Testis (tissue), 3 donors: Measurements from ENCODE around the gene CLCN4. TPM values are rescaled to one million over a fixed set of nuclear protein-coding genes. Genes with fewer than 3 reads are reported as not detected.

Experiments used
- DNase-seq: peaks from one replicate; pipeline ENCODE4 v3.0.0-alpha.2; 2019
- H3K27ac ChIP-seq, 2 donors: fragments of 200-600 bp; sonication (generic); one replicate each; pipeline ENCODE4 v1.5.1; 2019
- H3K27me3 ChIP-seq: fragments of 200-600 bp; sonication (generic); one replicate; pipeline ENCODE4 v1.5.1; 2019
- H3K36me3 ChIP-seq: fragments of 200-600 bp; sonication (generic); one replicate; pipeline ENCODE4 v1.5.1; 2017; ENCODE audit warnings: low read depth; ENCODE audit errors: missing control alignments
- H3K4me1 ChIP-seq: fragments of 200-600 bp; sonication (generic); one replicate; pipeline ENCODE4 v1.5.1; 2019
- H3K4me3 ChIP-seq, 2 donors: fragments of 200-600 bp; sonication (generic); one replicate each; pipeline ENCODE4 v1.5.1; 2017 to 2019
- H3K9me3 ChIP-seq: fragments of 200-600 bp; sonication (generic); one replicate; pipeline ENCODE4 v1.5.1; 2017
- CTCF ChIP-seq, 3 experiments: fragments of 450-650 bp in 2 of 3; fragments of 200-600 bp in 1 of 3; sonication (generic) in 1 of 3; IDR thresholded peaks; one replicate each; pipeline ENCODE4 v1.5.1; 2016 to 2019; ENCODE audit warnings: antibody characterized with exemption in 3 of 3, mild to moderate bottlenecking in 2 of 3, moderate library complexity in 1 of 3
- POLR2A ChIP-seq: fragments of 450-650 bp; IDR thresholded peaks from one replicate; pipeline ENCODE4 v1.6.1; 2017; ENCODE audit warnings: antibody characterized with exemption, mild to moderate bottlenecking, moderate library complexity
- WGBS, 2 donors: methylation state at CpG; one replicate each; pipeline ENCODE4 v1.1.5; 2018; 5-methylcytosine and 5-hydroxymethylcytosine counted together
- intact Hi-C: fragments of 100-400 bp; cut with DNase I; formaldehyde crosslinking; loops from one replicate; pipeline ENCODE4 v1.15.1; 2023; ENCODE audit warnings: low total_unique reads
- polyA plus RNA-seq: library from polyadenylated mRNA; stranded (reverse); fragments of 350-450 nt; fragmentation: Illumina TruSeq; extraction: RNeasy Lipid Tissue Mini Kit (QIAGEN cat#74804); gene quantifications from one replicate; pipeline ENCODE4 v1.2.3, GENCODE V29; 2014; ENCODE audit warnings: low read depth, low replicate concordance; ENCODE audit not compliant: insufficient read depth
- total RNA-seq, 2 donors: library from RNA; depleted of rRNA; stranded (reverse); fragments of >200 nt; gene quantifications; one replicate each; pipeline ENCODE4 v1.2.3, GENCODE V29; 2016

Gene CLCN4
- total and polyA plus RNA-seq, 3 donors from 2014 or later = 5.1 to 11.6 (median 5.4) TPM

- H3K9me3 ChIP-seq = no peaks in the 10 kb centered on the region
- no peaks in the 10 kb centered on the region for H3K36me3 ChIP-seq
- H3K4me3 ChIP-seq = no peak overlapping the region
- H3K27me3 ChIP-seq = no peaks in the 10 kb centered on the region
- no peak for DNase-seq
- WGBS, 2 donors = 80 to 92% methylated on average over 9 to 20 of the region's 23 CpGs
- H3K27ac ChIP-seq = no peak overlapping the region
- no peaks in the 10 kb centered on the region for H3K4me1 ChIP-seq
- intact Hi-C loops = no loop called here
- TF ChIP-seq POLR2A (no peak), CTCF (IDR thresholded peaks at IDR 0.05) (no peak)
Measured at GRCh38 chrX:10126044-10126443, 30.7 kb upstream of the CLCN4 start.

- 72% methylated on average over 10 of the region's 10 CpGs; no CpG with 5 or more reads in 1 of the 2 donors for WGBS, 2 donors
- Histone ChIP-seq H3K9me3 (no peaks in the 10 kb centered on the region), H3K4me1 (no peaks in the 10 kb centered on the region), H3K4me3 (no peak overlapping the region), H3K27me3 (no peaks in the 10 kb centered on the region), H3K36me3 (no peaks in the 10 kb centered on the region), H3K27ac (no peak overlapping the region)
- intact Hi-C loops = no loop called here
- TF ChIP-seq CTCF (IDR thresholded peaks at IDR 0.05) (no peak), POLR2A (no peak)
- no peak for DNase-seq
Measured at GRCh38 chrX:10126834-10127233, 29.9 kb upstream of the CLCN4 start.

- H3K27me3 ChIP-seq = no peaks in the 10 kb centered on the region
- TF ChIP-seq CTCF (IDR thresholded peaks at IDR 0.05) (no peak), POLR2A (no peak)
- H3K27ac ChIP-seq = no peak overlapping the region
- DNase-seq = no peak
- WGBS, 2 donors = 96 to 98% methylated on average over 5 to 17 of the region's 17 CpGs
- H3K9me3 ChIP-seq = no peaks in the 10 kb centered on the region
- no peak overlapping the region for H3K4me3 ChIP-seq
- H3K36me3 ChIP-seq = no peaks in the 10 kb centered on the region
- intact Hi-C loops = no loop called here
- no peaks in the 10 kb centered on the region for H3K4me1 ChIP-seq
Measured at GRCh38 chrX:10128386-10128785, 28.4 kb upstream of the CLCN4 start.

GRCh38 chrX:10129229-10129628, 27.5 kb upstream of the CLCN4 start:
- TF ChIP-seq CTCF (IDR thresholded peaks at IDR 0.05) (no peak), POLR2A (no peak)
- Histone ChIP-seq H3K9me3 (no peaks in the 10 kb centered on the region), H3K36me3 (no peaks in the 10 kb centered on the region), H3K4me3 (no peak overlapping the region), H3K4me1 (no peaks in the 10 kb centered on the region), H3K27ac (no peak overlapping the region), H3K27me3 (no peaks in the 10 kb centered on the region)
- 96 to 97% methylated on average over 6 to 9 of the region's 12 CpGs for WGBS, 2 donors
- DNase-seq = no peak
- intact Hi-C loops = no loop called here

GRCh38 chrX:10130354-10130753, 26.4 kb upstream of the CLCN4 start:
- intact Hi-C loops = no loop called here
- TF ChIP-seq POLR2A (no peak), CTCF (IDR thresholded peaks at IDR 0.05) (no peak)
- 73 to 93% methylated on average over 2 to 3 of the region's 3 CpGs for WGBS, 2 donors
- H3K9me3 ChIP-seq = no peaks in the 10 kb centered on the region
- H3K27ac ChIP-seq = no peak overlapping the region
- no peak overlapping the region for H3K4me3 ChIP-seq
- DNase-seq = no peak
- H3K36me3 ChIP-seq = no peaks in the 10 kb centered on the region
- no peaks in the 10 kb centered on the region for H3K4me1 ChIP-seq
- no peaks in the 10 kb centered on the region for H3K27me3 ChIP-seq
